ENCODE results near the gene DNAJB12.

DNA sequence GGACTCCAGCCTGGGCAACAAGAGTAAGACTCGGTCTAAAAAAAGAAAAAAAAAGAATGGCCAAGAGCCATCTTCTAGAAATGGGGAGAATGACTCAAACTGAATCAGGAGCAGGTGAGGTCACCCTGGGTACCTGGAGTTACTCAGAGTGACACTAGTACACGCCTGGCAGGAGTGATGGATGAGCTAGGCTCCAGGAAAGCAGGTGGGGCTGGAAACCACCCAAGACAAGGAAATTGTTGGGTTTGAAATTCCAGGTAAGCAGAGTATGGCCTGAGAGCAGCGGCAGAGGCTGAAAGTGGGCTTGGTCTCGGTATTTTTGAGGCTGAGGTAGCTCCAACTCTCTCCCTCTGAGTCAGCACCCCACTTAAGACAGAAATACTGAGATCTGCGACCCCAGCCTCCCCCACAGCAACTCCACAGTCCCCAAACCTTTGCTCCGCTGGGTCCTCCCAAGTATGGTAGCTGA, 62.5 kb downstream of the DNAJB12 start:
- TF ChIP-seq CTCF (IDR thresholded peaks at IDR 0.05; ENCODE audit: low read depth, low read length) (no peak), EZH2phosphoT487 (IDR thresholded peaks at IDR 0.05; ENCODE audit: low read depth) (no peak)

All from OCI-LY3 (cell line).